Ovary (tissue), 9 donors: ENCODE data around the gene AMOTL1. TPM values are rescaled to one million over a fixed set of nuclear protein-coding genes. Genes with fewer than 3 reads are reported as not detected.
"Not testable (repeated sequence)": the region's sequence is repeated elsewhere in the genome, so short reads cannot be mapped to it uniquely, and the experiment has no call there.

Experiments used
- DNase-seq, 5 donors: peaks; one replicate each; pipeline ENCODE4 v3.0.0-alpha.2; 2019 to 2020
- H3K27ac ChIP-seq, 2 donors: fragments of 200-600 bp; one replicate each; pipeline versions ENCODE4 v1.5.1 to v1.8.0; 2019 to 2022
- H3K27me3 ChIP-seq: fragments of 200-600 bp; one replicate; pipeline ENCODE4 v1.8.0; 2022
- H3K36me3 ChIP-seq: fragments of 200-600 bp; sonication (generic); one replicate; pipeline ENCODE4 v1.5.1; 2019
- H3K4me1 ChIP-seq: one replicate; pipeline ENCODE4 v1.8.1; 2013; ENCODE audit warnings: mild to moderate bottlenecking, moderate library complexity; ENCODE audit not compliant: insufficient read depth
- H3K4me3 ChIP-seq: fragments of 200-600 bp; sonication (generic); one replicate; pipeline ENCODE4 v1.5.1; 2017
- H3K9me3 ChIP-seq, 2 donors: fragments of 200-600 bp in 1 of 2; sonication (generic) in 1 of 2; one replicate each; pipeline versions ENCODE4 v1.5.1 to v1.8.1; 2013 to 2019; ENCODE audit warnings: mild to moderate bottlenecking in 1 of 2, moderate library complexity in 1 of 2
- CTCF ChIP-seq, 3 donors: fragments of 450-650 bp in 2 of 3; fragments of 200-600 bp in 1 of 3; IDR thresholded peaks; one replicate each; pipeline versions ENCODE4 v1.5.1 to v1.8.0; 2016 to 2022; ENCODE audit warnings: antibody characterized with exemption in 3 of 3, mild to moderate bottlenecking in 1 of 3
- EP300 ChIP-seq: sonication (generic); formaldehyde crosslinking; IDR thresholded peaks from one replicate; pipeline ENCODE4 v1.6.1; 2017; ENCODE audit warnings: antibody characterized with exemption
- POLR2A ChIP-seq: fragments of 450-650 bp; IDR thresholded peaks from one replicate; pipeline ENCODE4 v1.6.1; 2017; ENCODE audit warnings: antibody characterized with exemption, mild to moderate bottlenecking, moderate library complexity
- WGBS, 3 donors: extraction: QIAGEN DNeasy Blood & Tissue Kit in 1 of 3; methylation state at CpG; one replicate each; pipeline versions ENCODE4 v1.1.5 to v1.1.7; 2013 to 2017; 5-methylcytosine and 5-hydroxymethylcytosine counted together
- intact Hi-C, 4 donors: fragments of 100-400 bp; cut with DNase I; formaldehyde crosslinking; loops; one replicate each; pipeline versions ENCODE4 v1.11.0 to v1.15.1; 2022 to 2023
- polyA plus RNA-seq, 2 donors: library from polyadenylated mRNA; stranded (reverse); fragments of 200-250 nt in 1 of 2; fragments of 350-450 nt in 1 of 2; fragmentation: Illumina TruSeq in 1 of 2; extraction: RNeasy Lipid Tissue Mini Kit (QIAGEN cat#74804) in 1 of 2; gene quantifications; one replicate each; pipeline ENCODE4 v1.2.3, GENCODE V29; 2013 to 2014
- total RNA-seq, 7 donors: library from RNA; depleted of rRNA in 2 of 7; stranded (reverse); fragments of >200 nt in 2 of 7; fragmentation: NEBNext Ultra II Directional in 3 of 7; extraction: Animal tissue kit (Norgen Biotek cat#: 25700) in 3 of 7; gene quantifications; one replicate each; pipeline versions ENCODE4 v1.1.0 to v1.2.4, GENCODE V29; 2016 to 2023
- donor health status: DM: no; HTN: no; CAD: no; lungs with moderate emphysema.
- donor health status: DM: no; HTN: no; CAD: no.
- donor health status: Bipolar disorder and iron deficiency.
- donor health status: DM: yes; HTN: yes; CAD: no.
- donor health status: DM: no; HTN: no; CAD: no.
- donor health status: DM: yes; HTN: yes; CAD: no.

AMOTL1 gene
- total and polyA plus RNA-seq, 9 donors, result 5.4 to 24.8 (median 13.6) TPM

GRCh38 chr11:94849839-94850238 is 81.7 kb downstream of the AMOTL1 start:
- WGBS, 3 donors, result 16 to 21% (median 17%) methylated on average over 9 of the region's 9 CpGs
- H3K4me1 ChIP-seq, result no peaks in the 10 kb centered on the region
- no peak overlapping the region for H3K27ac ChIP-seq
- no peak for TF ChIP-seq EP300
- TF ChIP-seq POLR2A, result no peak
- no peak for TF ChIP-seq CTCF (IDR thresholded peaks at IDR 0.05)
- H3K4me3 ChIP-seq, result no peak overlapping the region
- H3K9me3 ChIP-seq, result no peaks in the 10 kb centered on the region
- DNase-seq, result peak; percentile 33 to 63 (median 57)
- no peaks in the 10 kb centered on the region for H3K27me3 ChIP-seq
- no peaks in the 10 kb centered on the region for H3K36me3 ChIP-seq
- intact Hi-C loops, result no loop called here

GRCh38 chr11:94851864-94852636 is 83.9 kb downstream of the AMOTL1 start:
- intact Hi-C loops, result no loop called here
- no peaks in the 10 kb centered on the region for H3K4me1 ChIP-seq

GRCh38 chr11:94853288-94853687 is 85.1 kb downstream of the AMOTL1 start:
- DNase-seq, H3K9me3 ChIP-seq, H3K27me3 ChIP-seq, intact Hi-C loops, H3K27ac ChIP-seq, H3K4me1 ChIP-seq, H3K36me3 ChIP-seq, H3K4me3 ChIP-seq: not testable (repeated sequence)
- WGBS, 3 donors, result 94 to 97% (median 97%) methylated on average over 4 of the region's 4 CpGs

More at GRCh38 chr11:94851864-94852636, 83.9 kb downstream of the AMOTL1 start:
- no peaks in the 10 kb centered on the region for H3K36me3 ChIP-seq
- no peak overlapping the region for H3K27ac ChIP-seq
- TF ChIP-seq CTCF (IDR thresholded peaks at IDR 0.05), result no peak
- TF ChIP-seq POLR2A, result no peak
- no peak for TF ChIP-seq EP300
- no peak for DNase-seq
- no peaks in the 10 kb centered on the region for H3K27me3 ChIP-seq
- no peaks in the 10 kb centered on the region for H3K9me3 ChIP-seq
- no peak overlapping the region for H3K4me3 ChIP-seq
- 95 to 99% (median 98%) methylated on average over 3 of the region's 3 CpGs for WGBS, 3 donors

GRCh38 chr11:94853836-94854235 is 85.7 kb downstream of the AMOTL1 start:
- intact Hi-C loops, result no loop called here
- H3K27ac ChIP-seq, result no peak overlapping the region
- H3K36me3 ChIP-seq, result no peaks in the 10 kb centered on the region
- no peaks in the 10 kb centered on the region for H3K27me3 ChIP-seq
- WGBS, 3 donors, result 96 to 97% (median 97%) methylated on average over 5 of the region's 5 CpGs
- no peak overlapping the region for H3K4me3 ChIP-seq
- TF ChIP-seq POLR2A (no peak), EP300 (no peak), CTCF (IDR thresholded peaks at IDR 0.05) (no peak)
- H3K4me1 ChIP-seq, result no peaks in the 10 kb centered on the region
- DNase-seq, result no peak
- H3K9me3 ChIP-seq, result no peaks in the 10 kb centered on the region
